K562 (cell line): ENCODE results near the gene KCTD6. TPM values are rescaled to one million over a fixed set of nuclear protein-coding genes. Genes with fewer than 3 reads are reported as not detected.

ENCODE experiments used
- RAD21 ChIP-seq, 2 experiments: fragments of 250-450 bp in 1 of 2; fragments of 450-650 bp in 1 of 2; sonication (Bioruptor Pico) in 1 of 2; formaldehyde crosslinking in 1 of 2; IDR thresholded peaks in 1 of 2; conservative IDR thresholded peaks in 1 of 2; 2 replicates each; pipeline versions ENCODE4 v1.4.0 to v1.8.0; 2020 to 2022; ENCODE audit warnings: mild to moderate bottlenecking in 2 of 2, moderate library complexity in 1 of 2
- REST ChIP-seq, 2 experiments: fragments of 450-650 bp; formaldehyde crosslinking in 1 of 2; IDR thresholded peaks; 2 replicates each; pipeline versions ENCODE4 v1.4.0 to v1.6.1; 2014 to 2020; ENCODE audit warnings: mild to moderate bottlenecking in 2 of 2, borderline replicate concordance in 1 of 2, low read depth in 1 of 2
- polyA plus RNA-seq, 8 experiments: library from polyadenylated mRNA; depleted of rRNA in 4 of 8; stranded (reverse) in 5 of 8; unstranded in 3 of 8; fragments of >200 nt; fragmentation: Nextera tagmentation in 2 of 8; fragmentation: Illumina TruSeq in 1 of 8; extraction: Ambion mirVana in 2 of 8; extraction: Trizol in 1 of 8; gene quantifications; 2 replicates each; pipeline versions ENCODE4 v1.2.1 to v1.2.3, GENCODE V29; 2011 to 2014; ENCODE audit warnings: inconsistent platforms in 1 of 8, missing spikeins in 1 of 8
- total RNA-seq, 7 experiments: library from RNA; depleted of rRNA in 6 of 7; stranded (reverse); fragments of >200 nt in 6 of 7; fragmentation: Illumina TruSeq in 2 of 7; extraction: Trizol in 2 of 7; gene quantifications; 2 replicates each; pipeline versions ENCODE4 v1.2.1 to v1.2.3, GENCODE V29; 2011 to 2021; ENCODE audit warnings: low replicate concordance in 1 of 7

KCTD6 gene
- total and polyA plus RNA-seq, 9 of the 15 experiments (the other 6 are each of a cell fraction or from before 2014, with no cell fraction given) = 2.1 to 5.9 (median 4.5) TPM

GRCh38 chr3:58529516-58530353 lies 37.8 kb downstream of the KCTD6 start (continued):
- peak; percentile 23; the same call in 1 of the 2 replicates for TF ChIP-seq REST (IDR thresholded peaks at IDR 0.05; ENCODE audit: borderline replicate concordance)
- no peak for TF ChIP-seq REST (CRISPR knock-in tag; IDR thresholded peaks at IDR 0.05; ENCODE audit: low read depth)
- TF ChIP-seq RAD21 (CRISPR knock-in tag; conservative IDR thresholded peaks at IDR 0.05 in 1 of 2, IDR thresholded peaks at IDR 0.05 in 1 of 2) = peak in 1 of 2 experiments; percentile 60; a peak in 2 of 4 replicates
